ENCODE data around the gene KCNQ1. TPM values are rescaled to one million over a fixed set of nuclear protein-coding genes. Genes with fewer than 3 reads are reported as not detected.
A peak's percentile ranks its signal among the peaks of the same experiment; 100 is the strongest.

The KCNQ1 gene
- total RNA-seq, 1 experiment from 2014 or later: 10.7 TPM

DNA sequence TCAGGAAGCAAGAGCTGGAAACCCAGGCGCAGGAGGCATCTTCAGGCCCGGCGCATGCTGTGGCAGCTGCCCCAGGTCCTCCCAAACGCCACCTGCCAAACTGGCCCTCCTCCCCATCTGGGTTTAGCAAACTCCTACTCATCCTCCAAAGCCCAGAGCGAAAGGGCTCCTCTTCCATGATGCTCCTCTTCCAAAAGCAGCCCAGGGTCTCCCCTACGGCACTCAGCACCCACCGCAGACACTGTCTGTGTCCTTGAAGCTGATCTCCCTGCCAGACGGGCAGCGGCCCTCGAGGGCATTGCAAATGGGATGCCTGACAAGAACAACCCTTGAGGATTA lies 414.9 kb downstream of the KCNQ1 start:
- ChIA-PET RAD21 (ENCODE audit: low non-redundant PET in 1 of 2, low total read pairs in 2 of 2, uncharacterized antibody in 2 of 2, unreplicated experiment in 2 of 2) (no interaction called here), CTCF (no interaction called here), POLR2A (no interaction called here)
- Histone ChIP-seq H3K4me1 (ENCODE audit: control insufficient read depth in 1 of 2, insufficient read depth in 2 of 2, low read length in 2 of 2) (peaks cover 7 to 15% of the 10 kb centered on the region in 2 experiments; a peak in 3 of 4 replicates), H3K9me2 (ENCODE audit: insufficient read depth) (no peaks in the 10 kb centered on the region), H3K9ac (ENCODE audit: low read length) (no peak overlapping the region), H3K9me3 (ENCODE audit: control insufficient read depth in 1 of 2, insufficient read depth in 1 of 2, low read depth in 1 of 2, low read length in 2 of 2) (no peaks in the 10 kb centered on the region), H3K27me3 (ENCODE audit: insufficient read depth, low read length) (no peaks in the 10 kb centered on the region), H4K20me1 (ENCODE audit: insufficient read depth) (no peaks in the 10 kb centered on the region), H2AFZ (ENCODE audit: low read depth, low read length, poor library complexity, severe bottlenecking) (no peak overlapping the region), H3K4me2 (ENCODE audit: low read length) (no peak overlapping the region), H3K4me3 (replicated peaks in 1 of 2; ENCODE audit: low read depth in 1 of 2, low read length in 2 of 2) (no peak overlapping the region), H3K79me2 (ENCODE audit: insufficient read depth, low read length) (no peaks in the 10 kb centered on the region), H3K36me3 (ENCODE audit: control insufficient read depth in 1 of 2, insufficient read depth in 2 of 2, low read length in 2 of 2) (no peaks in the 10 kb centered on the region), H3K27ac (ENCODE audit: low read depth, low read length) (no peak overlapping the region)
- no peak for ATAC-seq
- DNase-seq (ENCODE audit: low read depth, low spot score): no peak
- no TSS peak for BruUV-seq (replicated peaks)
- intact Hi-C loops (cut with micrococcal nuclease): no loop called here
- TF ChIP-seq, protein P1, sequence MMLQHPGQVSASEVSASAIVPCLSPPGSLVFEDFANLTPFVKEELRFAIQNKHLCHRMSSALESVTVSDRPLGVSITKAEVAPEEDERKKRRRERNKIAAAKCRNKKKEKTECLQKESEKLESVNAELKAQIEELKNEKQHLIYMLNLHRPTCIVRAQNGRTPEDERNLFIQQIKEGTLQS (IDR thresholded peaks at IDR 0.05): no peak
- TF ChIP-seq CEBPB (IDR thresholded peaks at IDR 0.05; ENCODE audit: low read depth) (no peak), ZFX (IDR thresholded peaks at IDR 0.05) (no peak), TCF7L2 (IDR thresholded peaks at IDR 0.05; ENCODE audit: borderline replicate concordance, extremely low read depth, insufficient read depth, insufficient read length) (no peak), ZNF274 (IDR thresholded peaks at IDR 0.05; ENCODE audit: low read depth, low read length) (no peak)

DNA sequence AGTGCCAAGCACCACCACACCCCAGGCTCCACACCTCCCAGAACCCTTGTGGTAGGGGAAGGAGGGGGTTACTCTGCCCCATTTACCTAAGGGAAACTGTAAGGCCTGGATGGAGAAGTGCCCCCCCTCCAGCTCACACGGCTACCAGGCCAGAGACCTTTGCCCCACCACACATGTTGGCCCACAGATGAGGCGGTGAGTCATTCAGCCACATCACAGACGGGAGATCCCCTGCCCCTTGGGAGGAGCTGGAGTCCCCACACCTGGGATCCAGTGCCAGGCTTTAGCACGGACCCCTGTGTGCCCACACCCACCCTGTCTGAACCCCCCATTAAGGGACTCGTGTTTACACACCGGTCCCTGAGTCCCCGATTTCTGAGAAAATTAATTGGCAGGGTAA lies 415.8 kb downstream of the KCNQ1 start:
- ChIA-PET POLR2A (interaction anchor here (1.3 kb wide), 1 partner anchor 25 kb away, joined by 3 read pairs; the partner anchor contains the start of gene CDKN1C), RAD21 (ENCODE audit: low non-redundant PET in 1 of 2, low total read pairs in 2 of 2, uncharacterized antibody in 2 of 2, unreplicated experiment in 2 of 2) (no interaction called here), CTCF (no interaction called here)
- no peak overlapping the region for H3K4me3 ChIP-seq (replicated peaks in 1 of 2; ENCODE audit: low read depth in 1 of 2, low read length in 2 of 2)
- peaks cover 7 to 17% of the 10 kb centered on the region in 2 experiments; a peak in 3 of 4 replicates for H3K4me1 ChIP-seq (ENCODE audit: control insufficient read depth in 1 of 2, insufficient read depth in 2 of 2, low read length in 2 of 2)
- H3K9me3 ChIP-seq (ENCODE audit: control insufficient read depth in 1 of 2, insufficient read depth in 1 of 2, low read depth in 1 of 2, low read length in 2 of 2): no peaks in the 10 kb centered on the region
- BruUV-seq (replicated peaks): no TSS peak
- H3K9me2 ChIP-seq (ENCODE audit: insufficient read depth): no peaks in the 10 kb centered on the region
- intact Hi-C loops (cut with micrococcal nuclease): no loop called here
- DNase-seq (ENCODE audit: low read depth, low spot score) (no peak), ATAC-seq (peak; percentile 73)
- no peak overlapping the region for H2AFZ ChIP-seq (ENCODE audit: low read depth, low read length, poor library complexity, severe bottlenecking)
- H3K79me2 ChIP-seq (ENCODE audit: insufficient read depth, low read length): no peaks in the 10 kb centered on the region
- H3K9ac ChIP-seq (ENCODE audit: low read length): no peak overlapping the region
- no peaks in the 10 kb centered on the region for H3K27me3 ChIP-seq (ENCODE audit: insufficient read depth, low read length)
- H4K20me1 ChIP-seq (ENCODE audit: insufficient read depth): no peaks in the 10 kb centered on the region
- TF ChIP-seq FOSL1 (IDR thresholded peaks at IDR 0.05; ENCODE audit: low read depth) (peak; percentile 68), TCF7L2 (IDR thresholded peaks at IDR 0.05; ENCODE audit: borderline replicate concordance, extremely low read depth, insufficient read depth, insufficient read length) (peak; percentile 75)
- TF ChIP-seq, protein P2, sequence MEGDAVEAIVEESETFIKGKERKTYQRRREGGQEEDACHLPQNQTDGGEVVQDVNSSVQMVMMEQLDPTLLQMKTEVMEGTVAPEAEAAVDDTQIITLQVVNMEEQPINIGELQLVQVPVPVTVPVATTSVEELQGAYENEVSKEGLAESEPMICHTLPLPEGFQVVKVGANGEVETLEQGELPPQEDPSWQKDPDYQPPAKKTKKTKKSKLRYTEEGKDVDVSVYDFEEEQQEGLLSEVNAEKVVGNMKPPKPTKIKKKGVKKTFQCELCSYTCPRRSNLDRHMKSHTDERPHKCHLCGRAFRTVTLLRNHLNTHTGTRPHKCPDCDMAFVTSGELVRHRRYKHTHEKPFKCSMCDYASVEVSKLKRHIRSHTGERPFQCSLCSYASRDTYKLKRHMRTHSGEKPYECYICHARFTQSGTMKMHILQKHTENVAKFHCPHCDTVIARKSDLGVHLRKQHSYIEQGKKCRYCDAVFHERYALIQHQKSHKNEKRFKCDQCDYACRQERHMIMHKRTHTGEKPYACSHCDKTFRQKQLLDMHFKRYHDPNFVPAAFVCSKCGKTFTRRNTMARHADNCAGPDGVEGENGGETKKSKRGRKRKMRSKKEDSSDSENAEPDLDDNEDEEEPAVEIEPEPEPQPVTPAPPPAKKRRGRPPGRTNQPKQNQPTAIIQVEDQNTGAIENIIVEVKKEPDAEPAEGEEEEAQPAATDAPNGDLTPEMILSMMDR (IDR thresholded peaks at IDR 0.05 in 2 of 3, conservative IDR thresholded peaks at IDR 0.05 in 1 of 3; ENCODE audit: borderline replicate concordance in 1 of 3, insufficient read depth in 1 of 3, low read depth in 2 of 3, low read length in 2 of 3): no peak
- peak overlapping the region; percentile 40 for H3K4me2 ChIP-seq (ENCODE audit: low read length)
- no peak overlapping the region for H3K27ac ChIP-seq (ENCODE audit: low read depth, low read length)
- H3K36me3 ChIP-seq (ENCODE audit: control insufficient read depth in 1 of 2, insufficient read depth in 2 of 2, low read length in 2 of 2): no peaks in the 10 kb centered on the region
